Inflammatory macrophage treated with lipopolysaccharide for 1 hour (primary cell): ENCODE results near the gene KRT8.
A peak's percentile ranks its signal among the peaks of the same experiment; 100 is the strongest.

Experiments used
- DNase-seq, 2 donors: peaks; one replicate each; pipeline ENCODE4 v3.0.0-alpha.2; 2020 to 2022

KRT8 gene

GRCh38 chr12:52925717-52926595 is 21.1 kb upstream of the KRT8 start:
- no peak for DNase-seq

- no peak for DNase-seq
Measured at GRCh38 chr12:52924764-52925716, 20.2 kb upstream of the KRT8 start.

GRCh38 chr12:52921488-52922165 is 16.8 kb upstream of the KRT8 start:
- no peak for DNase-seq

- no peak for DNase-seq
Measured at GRCh38 chr12:52920937-52921336, 16.1 kb upstream of the KRT8 start.

- no peak for DNase-seq
Measured at GRCh38 chr12:52918784-52919183, 13.9 kb upstream of the KRT8 start.

- no peak for DNase-seq
Measured at GRCh38 chr12:52918351-52918750, 13.5 kb upstream of the KRT8 start.

- no peak for DNase-seq
Measured at GRCh38 chr12:52917800-52918199, 12.9 kb upstream of the KRT8 start.

- no peak for DNase-seq
Measured at GRCh38 chr12:52916216-52916615, 11.3 kb upstream of the KRT8 start.

- DNase-seq: no peak
Measured at GRCh38 chr12:52915637-52916036, 10.8 kb upstream of the KRT8 start.

GRCh38 chr12:52914576-52915121 is 9.8 kb upstream of the KRT8 start:
- DNase-seq: no peak

GRCh38 chr12:52913431-52913821 is 8.6 kb upstream of the KRT8 start:
- no peak for DNase-seq

- DNase-seq: no peak
Measured at GRCh38 chr12:52912711-52913430, 8.0 kb upstream of the KRT8 start.

- peak in 1 of 2 donors; percentile 6 for DNase-seq
Measured at GRCh38 chr12:52910248-52910883, 5.5 kb upstream of the KRT8 start.

- no peak for DNase-seq
Measured at GRCh38 chr12:52909796-52910195, 4.9 kb upstream of the KRT8 start.

GRCh38 chr12:52909331-52909730 is 4.5 kb upstream of the KRT8 start:
- DNase-seq: no peak

- DNase-seq: no peak
Measured at GRCh38 chr12:52907092-52907810, 2.4 kb upstream of the KRT8 start.

- no peak for DNase-seq
Measured at GRCh38 chr12:52906191-52906601, 1.3 kb upstream of the KRT8 start.

GRCh38 chr12:52903855-52904508 is 894 bp downstream of the KRT8 start:
- DNase-seq: no peak

- DNase-seq: peak; percentile 22 to 23
Measured at GRCh38 chr12:52903285-52903854, 1.5 kb downstream of the KRT8 start.
